Loucy (cell line): ENCODE data around the gene KCNK5.

Source experiments
- EZH2phosphoT487 ChIP-seq: fragments of 200-600 bp; IDR thresholded peaks from 2 replicates; pipeline ENCODE4 v1.6.1; 2018; ENCODE audit warnings: antibody characterized with exemption, mild to moderate bottlenecking, moderate library complexity, borderline replicate concordance
- TF ChIP-seq, protein P1 (sequence below): fragments of 200-600 bp; sonication (generic); conservative IDR thresholded peaks from 2 replicates; pipeline ENCODE4 v1.5.1; 2014; ENCODE audit warnings: mild to moderate bottlenecking, antibody characterized with exemption, low read length

DNA sequence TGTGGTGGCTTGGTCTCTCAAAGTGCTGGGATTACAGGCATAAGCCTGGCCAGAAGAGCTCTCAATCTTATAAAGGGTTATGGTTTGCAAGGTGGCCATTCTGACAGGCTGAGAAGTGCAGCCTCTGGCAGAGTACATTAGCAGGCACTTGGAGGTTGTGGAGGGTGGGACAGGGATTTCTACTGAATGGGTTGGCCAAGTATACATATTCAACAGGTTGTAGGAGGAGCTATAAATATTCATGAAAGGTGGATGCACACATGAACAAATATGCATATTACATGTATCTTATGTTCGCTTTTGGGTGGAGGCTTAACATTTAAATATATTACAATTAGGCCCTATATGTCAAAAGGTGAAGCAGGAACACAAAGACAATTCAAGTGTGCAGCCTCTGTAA lies 20.0 kb upstream of the KCNK5 start:
- TF ChIP-seq, protein P1, sequence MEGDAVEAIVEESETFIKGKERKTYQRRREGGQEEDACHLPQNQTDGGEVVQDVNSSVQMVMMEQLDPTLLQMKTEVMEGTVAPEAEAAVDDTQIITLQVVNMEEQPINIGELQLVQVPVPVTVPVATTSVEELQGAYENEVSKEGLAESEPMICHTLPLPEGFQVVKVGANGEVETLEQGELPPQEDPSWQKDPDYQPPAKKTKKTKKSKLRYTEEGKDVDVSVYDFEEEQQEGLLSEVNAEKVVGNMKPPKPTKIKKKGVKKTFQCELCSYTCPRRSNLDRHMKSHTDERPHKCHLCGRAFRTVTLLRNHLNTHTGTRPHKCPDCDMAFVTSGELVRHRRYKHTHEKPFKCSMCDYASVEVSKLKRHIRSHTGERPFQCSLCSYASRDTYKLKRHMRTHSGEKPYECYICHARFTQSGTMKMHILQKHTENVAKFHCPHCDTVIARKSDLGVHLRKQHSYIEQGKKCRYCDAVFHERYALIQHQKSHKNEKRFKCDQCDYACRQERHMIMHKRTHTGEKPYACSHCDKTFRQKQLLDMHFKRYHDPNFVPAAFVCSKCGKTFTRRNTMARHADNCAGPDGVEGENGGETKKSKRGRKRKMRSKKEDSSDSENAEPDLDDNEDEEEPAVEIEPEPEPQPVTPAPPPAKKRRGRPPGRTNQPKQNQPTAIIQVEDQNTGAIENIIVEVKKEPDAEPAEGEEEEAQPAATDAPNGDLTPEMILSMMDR = no peak
- no peak for TF ChIP-seq EZH2phosphoT487
